ENCODE results near the gene DOCK4.

DOCK4 gene

DNA sequence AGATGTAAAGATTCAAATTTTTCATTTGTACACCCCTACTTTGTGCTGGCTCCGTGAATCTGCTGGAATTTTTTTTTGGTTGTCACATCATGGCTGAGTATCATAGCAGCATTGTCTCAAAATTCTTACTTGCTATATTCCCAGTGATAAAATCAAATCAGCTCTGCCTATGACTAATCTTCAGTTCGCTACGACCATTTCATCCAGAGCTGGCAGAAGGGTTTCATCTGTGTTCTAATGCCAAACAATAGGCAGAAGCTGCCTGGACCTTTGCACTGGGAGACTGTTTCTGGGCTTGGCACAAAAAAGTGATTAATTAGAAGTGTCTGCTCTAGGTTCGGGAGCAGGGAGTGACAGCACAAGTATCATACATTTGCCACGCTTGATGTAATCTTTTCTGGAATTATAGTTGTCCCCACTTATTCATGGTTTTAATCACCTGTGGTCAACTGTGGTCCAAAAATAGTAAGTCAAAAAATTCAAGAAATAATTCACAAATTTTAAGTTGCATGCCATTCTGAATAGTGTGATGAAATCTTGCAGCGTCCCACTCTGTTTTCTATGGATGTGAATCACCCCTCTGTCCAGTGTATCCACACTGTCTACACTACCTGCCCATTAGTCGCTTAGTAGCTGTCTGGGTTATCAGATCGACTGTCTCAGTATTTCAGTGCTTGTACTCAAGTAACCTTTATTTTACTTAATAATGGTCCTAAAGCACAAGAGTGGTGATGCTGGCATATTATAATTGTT is 523.4 kb downstream of the DOCK4 start:
- Histone ChIP-seq H3K9ac (ENCODE audit: low read depth, low read length, poor library complexity, severe bottlenecking) (no peak overlapping the region), H3K36me3 (ENCODE audit: insufficient read depth, low read length) (no peaks in the 10 kb centered on the region), H3K9me2 (replicated peaks; ENCODE audit: low read depth, low read length) (no peaks in the 10 kb centered on the region), H3K27me3 (ENCODE audit: insufficient read depth, low read length, poor library complexity, severe bottlenecking) (no peaks in the 10 kb centered on the region), H4K20me1 (ENCODE audit: insufficient read depth, low read length, poor library complexity, severe bottlenecking) (no peaks in the 10 kb centered on the region), H3K4me3 (ENCODE audit: low read length, poor library complexity, severe bottlenecking) (no peak overlapping the region), H3K79me2 (ENCODE audit: insufficient read depth, low read length) (no peaks in the 10 kb centered on the region), H3F3A (ENCODE audit: low read depth) (no peaks in the 10 kb centered on the region), H3K4me2 (ENCODE audit: low read depth, low read length, poor library complexity, severe bottlenecking) (no peak overlapping the region), H3K4me1 (ENCODE audit: insufficient read depth, low read length, poor library complexity, severe bottlenecking) (no peaks in the 10 kb centered on the region), H2AFZ (ENCODE audit: low read length) (no peak overlapping the region), H3K9me3 (ENCODE audit: insufficient read depth, low read depth, low read length) (no peaks in the 10 kb centered on the region)
- TF ChIP-seq, protein P1, sequence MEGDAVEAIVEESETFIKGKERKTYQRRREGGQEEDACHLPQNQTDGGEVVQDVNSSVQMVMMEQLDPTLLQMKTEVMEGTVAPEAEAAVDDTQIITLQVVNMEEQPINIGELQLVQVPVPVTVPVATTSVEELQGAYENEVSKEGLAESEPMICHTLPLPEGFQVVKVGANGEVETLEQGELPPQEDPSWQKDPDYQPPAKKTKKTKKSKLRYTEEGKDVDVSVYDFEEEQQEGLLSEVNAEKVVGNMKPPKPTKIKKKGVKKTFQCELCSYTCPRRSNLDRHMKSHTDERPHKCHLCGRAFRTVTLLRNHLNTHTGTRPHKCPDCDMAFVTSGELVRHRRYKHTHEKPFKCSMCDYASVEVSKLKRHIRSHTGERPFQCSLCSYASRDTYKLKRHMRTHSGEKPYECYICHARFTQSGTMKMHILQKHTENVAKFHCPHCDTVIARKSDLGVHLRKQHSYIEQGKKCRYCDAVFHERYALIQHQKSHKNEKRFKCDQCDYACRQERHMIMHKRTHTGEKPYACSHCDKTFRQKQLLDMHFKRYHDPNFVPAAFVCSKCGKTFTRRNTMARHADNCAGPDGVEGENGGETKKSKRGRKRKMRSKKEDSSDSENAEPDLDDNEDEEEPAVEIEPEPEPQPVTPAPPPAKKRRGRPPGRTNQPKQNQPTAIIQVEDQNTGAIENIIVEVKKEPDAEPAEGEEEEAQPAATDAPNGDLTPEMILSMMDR (conservative IDR thresholded peaks at IDR 0.05; ENCODE audit: low read length), result no peak
- no peak for TF ChIP-seq EZH2phosphoT487 (IDR thresholded peaks at IDR 0.05; ENCODE audit: borderline replicate concordance)

DNA sequence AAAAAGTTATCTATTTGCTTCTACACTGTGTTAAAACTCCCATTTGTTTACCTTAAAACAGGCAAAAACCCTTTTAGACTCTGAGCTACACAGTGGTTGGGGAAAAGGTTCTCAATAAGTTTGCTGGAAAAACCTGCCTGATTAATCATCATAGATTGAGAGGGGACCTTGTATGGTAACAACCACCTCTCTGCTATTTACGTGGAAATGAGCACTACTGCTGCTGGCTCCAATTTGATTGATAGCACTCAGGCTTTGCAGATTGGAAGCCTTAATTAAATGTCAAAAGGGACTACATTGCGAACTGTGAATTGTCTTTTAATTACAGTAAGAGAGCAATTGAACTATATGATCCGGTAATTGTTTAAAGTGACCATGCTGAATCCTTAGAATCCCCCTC is 525.0 kb downstream of the DOCK4 start:
- Histone ChIP-seq H3F3A (ENCODE audit: low read depth) (no peaks in the 10 kb centered on the region), H3K36me3 (ENCODE audit: insufficient read depth, low read length) (no peaks in the 10 kb centered on the region), H2AFZ (ENCODE audit: low read length) (no peak overlapping the region), H3K4me3 (ENCODE audit: low read length, poor library complexity, severe bottlenecking) (no peak overlapping the region), H3K9me2 (replicated peaks; ENCODE audit: low read depth, low read length) (no peaks in the 10 kb centered on the region), H3K79me2 (ENCODE audit: insufficient read depth, low read length) (no peaks in the 10 kb centered on the region), H3K27me3 (ENCODE audit: insufficient read depth, low read length, poor library complexity, severe bottlenecking) (no peaks in the 10 kb centered on the region), H3K9ac (ENCODE audit: low read depth, low read length, poor library complexity, severe bottlenecking) (no peak overlapping the region), H4K20me1 (ENCODE audit: insufficient read depth, low read length, poor library complexity, severe bottlenecking) (no peaks in the 10 kb centered on the region), H3K9me3 (ENCODE audit: insufficient read depth, low read depth, low read length) (no peaks in the 10 kb centered on the region), H3K4me1 (ENCODE audit: insufficient read depth, low read length, poor library complexity, severe bottlenecking) (no peaks in the 10 kb centered on the region), H3K4me2 (ENCODE audit: low read depth, low read length, poor library complexity, severe bottlenecking) (no peak overlapping the region)
- TF ChIP-seq, protein P1 (conservative IDR thresholded peaks at IDR 0.05; ENCODE audit: low read length), result no peak
- no peak for TF ChIP-seq EZH2phosphoT487 (IDR thresholded peaks at IDR 0.05; ENCODE audit: borderline replicate concordance)

DNA sequence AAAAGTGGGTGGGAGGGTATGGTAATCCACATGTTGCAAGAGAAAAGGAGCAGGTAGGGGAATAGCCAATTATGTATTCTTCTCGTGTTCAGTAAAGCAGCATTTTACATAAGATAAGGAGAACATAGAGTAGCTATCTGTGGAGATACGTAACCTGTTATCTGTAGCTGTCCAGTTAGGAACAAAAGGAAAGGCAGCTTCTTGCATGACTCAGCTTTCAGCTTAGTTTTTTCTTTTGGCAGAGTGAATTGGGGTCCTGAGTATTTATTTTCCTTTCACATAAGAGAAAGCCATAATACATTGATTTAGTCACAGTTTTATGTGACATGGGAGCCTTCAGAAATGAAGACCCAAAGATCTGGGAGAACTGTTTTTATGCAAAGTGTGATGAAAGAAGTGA is 527.2 kb downstream of the DOCK4 start:
- TF ChIP-seq, protein P1 (conservative IDR thresholded peaks at IDR 0.05; ENCODE audit: low read length), result no peak
- TF ChIP-seq EZH2phosphoT487 (IDR thresholded peaks at IDR 0.05; ENCODE audit: borderline replicate concordance), result no peak
- no peaks in the 10 kb centered on the region for H3F3A ChIP-seq (ENCODE audit: low read depth)
- H2AFZ ChIP-seq (ENCODE audit: low read length), result no peak overlapping the region
- H3K9me3 ChIP-seq (ENCODE audit: insufficient read depth, low read depth, low read length), result no peaks in the 10 kb centered on the region
- no peaks in the 10 kb centered on the region for H3K4me1 ChIP-seq (ENCODE audit: insufficient read depth, low read length, poor library complexity, severe bottlenecking)
- H3K36me3 ChIP-seq (ENCODE audit: insufficient read depth, low read length), result no peaks in the 10 kb centered on the region
- H3K9ac ChIP-seq (ENCODE audit: low read depth, low read length, poor library complexity, severe bottlenecking), result no peak overlapping the region
- no peaks in the 10 kb centered on the region for H3K9me2 ChIP-seq (replicated peaks; ENCODE audit: low read depth, low read length)
- no peaks in the 10 kb centered on the region for H3K27me3 ChIP-seq (ENCODE audit: insufficient read depth, low read length, poor library complexity, severe bottlenecking)
- H4K20me1 ChIP-seq (ENCODE audit: insufficient read depth, low read length, poor library complexity, severe bottlenecking), result no peaks in the 10 kb centered on the region
- H3K79me2 ChIP-seq (ENCODE audit: insufficient read depth, low read length), result no peaks in the 10 kb centered on the region
- no peak overlapping the region for H3K4me3 ChIP-seq (ENCODE audit: low read length, poor library complexity, severe bottlenecking)
- no peak overlapping the region for H3K4me2 ChIP-seq (ENCODE audit: low read depth, low read length, poor library complexity, severe bottlenecking)
